ENCODE measurements around the gene EXOC4.
"Not testable (repeated sequence)": the region's sequence is repeated elsewhere in the genome, so short reads cannot be mapped to it uniquely, and the experiment has no call there.

The EXOC4 gene

GRCh38 chr7:133629701-133630100 is 376.8 kb downstream of the EXOC4 start:
- H3K27me3 ChIP-seq (ENCODE audit: control insufficient read depth in 5 of 5, insufficient read depth in 4 of 5, low read length in 5 of 5) = no peaks in the 10 kb centered on the region
- H3K4me3 ChIP-seq (ENCODE audit: low read depth in 1 of 5, low read length in 5 of 5) = no peak overlapping the region
- H3K9me3 ChIP-seq (ENCODE audit: control insufficient read depth in 5 of 5, low read length in 5 of 5) = no peaks in the 10 kb centered on the region
- no peaks in the 10 kb centered on the region for H3K4me1 ChIP-seq (ENCODE audit: control insufficient read depth in 5 of 5, insufficient read depth in 5 of 5, low read length in 5 of 5)
- H3K9ac ChIP-seq (ENCODE audit: low read length in 5 of 5) = no peak overlapping the region
- no peak overlapping the region for H3K27ac ChIP-seq (ENCODE audit: low read depth, low read length)
- H3K36me3 ChIP-seq (ENCODE audit: control insufficient read depth in 5 of 5, insufficient read depth in 5 of 5, low read length in 5 of 5) = peaks cover 0 to 12% (median 7%) of the 10 kb centered on the region in 5 donors

- H3K4me3 ChIP-seq (ENCODE audit: low read depth in 1 of 5, low read length in 5 of 5) = no peak overlapping the region
These were observed 380.2 kb downstream of the EXOC4 start for GRCh38 chr7:133633055-133633454.

DNA sequence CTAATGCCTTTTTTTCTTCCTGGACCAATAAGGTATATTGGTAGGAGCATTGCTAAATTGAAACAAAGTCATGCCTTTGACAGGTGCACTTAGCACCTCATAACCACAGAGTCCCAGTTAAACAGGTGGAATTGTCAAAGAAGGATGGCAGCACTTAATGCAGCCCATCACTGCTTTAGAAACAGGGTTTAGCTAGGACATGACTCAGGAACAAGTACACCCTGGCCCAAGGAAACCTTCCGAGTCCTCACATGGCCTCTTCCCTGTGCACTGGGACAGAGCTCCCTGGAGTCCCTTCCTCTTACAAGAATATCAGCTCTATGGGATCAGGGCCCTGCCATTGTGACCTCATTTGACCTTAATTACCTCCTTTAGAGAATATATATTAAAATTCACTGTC is 382.7 kb downstream of the EXOC4 start:
- H3K27ac ChIP-seq (ENCODE audit: low read depth, low read length) = no peak overlapping the region
- H3K9me3 ChIP-seq (ENCODE audit: control insufficient read depth in 5 of 5, low read length in 5 of 5) = no peaks in the 10 kb centered on the region
- peaks cover 0 to 5% (median 0%) of the 10 kb centered on the region in 5 donors for H3K36me3 ChIP-seq (ENCODE audit: control insufficient read depth in 5 of 5, insufficient read depth in 5 of 5, low read length in 5 of 5)
- no peaks in the 10 kb centered on the region for H3K4me1 ChIP-seq (ENCODE audit: control insufficient read depth in 5 of 5, insufficient read depth in 5 of 5, low read length in 5 of 5)
- H3K9ac ChIP-seq (ENCODE audit: low read length in 5 of 5) = no peak overlapping the region
- no peaks in the 10 kb centered on the region for H3K27me3 ChIP-seq (ENCODE audit: control insufficient read depth in 5 of 5, insufficient read depth in 4 of 5, low read length in 5 of 5)
- no peak overlapping the region for H3K4me3 ChIP-seq (ENCODE audit: low read depth in 1 of 5, low read length in 5 of 5)

More at GRCh38 chr7:133633055-133633454, 380.2 kb downstream of the EXOC4 start:
- Histone ChIP-seq H3K27ac (ENCODE audit: low read depth, low read length) (no peak overlapping the region), H3K9ac (ENCODE audit: low read length in 5 of 5) (no peak overlapping the region), H3K27me3 (ENCODE audit: control insufficient read depth in 5 of 5, insufficient read depth in 4 of 5, low read length in 5 of 5) (no peaks in the 10 kb centered on the region), H3K36me3 (ENCODE audit: control insufficient read depth in 5 of 5, insufficient read depth in 5 of 5, low read length in 5 of 5) (peaks cover 0 to 12% (median 7%) of the 10 kb centered on the region in 5 donors), H3K9me3 (ENCODE audit: control insufficient read depth in 5 of 5, low read length in 5 of 5) (no peaks in the 10 kb centered on the region), H3K4me1 (ENCODE audit: control insufficient read depth in 5 of 5, insufficient read depth in 5 of 5, low read length in 5 of 5) (no peaks in the 10 kb centered on the region)

DNA sequence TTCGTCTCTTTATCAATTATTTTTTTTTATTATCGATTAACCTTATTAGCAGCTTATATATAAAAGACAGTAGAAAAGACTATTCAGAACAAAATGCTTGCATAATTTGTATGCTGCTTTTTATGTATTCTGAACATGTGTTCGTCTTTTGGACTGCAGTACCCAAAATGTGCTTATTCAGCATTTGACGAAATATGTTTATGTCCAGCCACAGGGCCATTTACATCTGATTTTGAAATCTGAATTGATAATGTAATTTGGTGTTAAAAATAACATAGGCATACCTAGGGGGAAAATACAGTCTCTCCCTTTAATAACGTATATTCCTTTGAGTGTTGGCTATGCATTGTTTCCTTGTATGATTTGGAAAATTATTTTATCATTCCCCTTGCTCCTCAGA is 386.0 kb downstream of the EXOC4 start:
- no peak overlapping the region for H3K27ac ChIP-seq (ENCODE audit: low read depth, low read length)
- no peaks in the 10 kb centered on the region for H3K27me3 ChIP-seq (ENCODE audit: control insufficient read depth in 5 of 5, insufficient read depth in 4 of 5, low read length in 5 of 5)
- H3K36me3 ChIP-seq (ENCODE audit: control insufficient read depth in 5 of 5, insufficient read depth in 5 of 5, low read length in 5 of 5) = peaks cover 0 to 2% (median 0%) of the 10 kb centered on the region in 5 donors
- H3K9ac ChIP-seq (ENCODE audit: low read length in 5 of 5) = no peak overlapping the region
- no peaks in the 10 kb centered on the region for H3K4me1 ChIP-seq (ENCODE audit: control insufficient read depth in 5 of 5, insufficient read depth in 5 of 5, low read length in 5 of 5)
- H3K9me3 ChIP-seq (ENCODE audit: control insufficient read depth in 5 of 5, low read length in 5 of 5) = peaks cover 0 to 2% (median 0%) of the 10 kb centered on the region in 5 donors
- no peak overlapping the region for H3K4me3 ChIP-seq (ENCODE audit: low read depth in 1 of 5, low read length in 5 of 5)

- Histone ChIP-seq H3K27ac (ENCODE audit: low read depth, low read length) (no peak overlapping the region), H3K9me3 (ENCODE audit: control insufficient read depth in 5 of 5, low read length in 5 of 5) (peaks cover 0 to 10% (median 6%) of the 10 kb centered on the region in 5 donors), H3K4me3 (ENCODE audit: low read depth in 1 of 5, low read length in 5 of 5) (no peak overlapping the region), H3K27me3 (ENCODE audit: control insufficient read depth in 5 of 5, insufficient read depth in 4 of 5, low read length in 5 of 5) (no peaks in the 10 kb centered on the region), H3K4me1 (ENCODE audit: control insufficient read depth in 5 of 5, insufficient read depth in 5 of 5, low read length in 5 of 5) (peaks cover 0 to 7% (median 0%) of the 10 kb centered on the region in 5 donors), H3K36me3 (ENCODE audit: control insufficient read depth in 5 of 5, insufficient read depth in 5 of 5, low read length in 5 of 5) (peaks cover 0 to 2% (median 0%) of the 10 kb centered on the region in 5 donors), H3K9ac (ENCODE audit: low read length in 5 of 5) (no peak overlapping the region)
These were observed 388.6 kb downstream of the EXOC4 start for GRCh38 chr7:133641436-133641835.

DNA sequence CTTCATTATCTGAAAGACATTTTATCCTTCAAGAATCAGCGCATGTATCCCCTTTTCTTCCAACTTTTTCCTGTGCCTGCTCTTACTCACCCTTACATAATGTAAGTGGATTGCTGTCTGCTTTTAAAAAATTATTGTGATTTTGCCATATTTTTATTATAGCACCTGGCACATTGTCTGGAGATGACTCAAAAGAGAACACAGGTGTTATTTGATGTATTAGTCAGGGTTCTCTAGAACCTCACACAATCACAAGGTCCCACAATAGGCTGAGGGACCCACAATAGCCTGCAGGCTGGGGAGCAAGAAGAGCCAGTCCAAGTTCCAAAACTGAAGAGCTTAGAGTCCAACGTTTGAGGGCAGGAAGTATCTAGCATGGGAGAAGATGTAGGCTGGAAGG is 390.0 kb downstream of the EXOC4 start:
- no peak overlapping the region for H3K4me3 ChIP-seq (ENCODE audit: low read depth in 1 of 5, low read length in 5 of 5)
- H3K9me3 ChIP-seq (ENCODE audit: control insufficient read depth in 5 of 5, low read length in 5 of 5) = peaks cover 0 to 10% (median 6%) of the 10 kb centered on the region in 5 donors
- H3K4me1 ChIP-seq (ENCODE audit: control insufficient read depth in 5 of 5, insufficient read depth in 5 of 5, low read length in 5 of 5) = peaks cover 0 to 9% (median 0%) of the 10 kb centered on the region in 5 donors
- H3K27me3 ChIP-seq (ENCODE audit: control insufficient read depth in 5 of 5, insufficient read depth in 4 of 5, low read length in 5 of 5) = no peaks in the 10 kb centered on the region
- H3K27ac ChIP-seq (ENCODE audit: low read depth, low read length) = no peak overlapping the region
- peaks cover 0 to 2% (median 0%) of the 10 kb centered on the region in 5 donors for H3K36me3 ChIP-seq (ENCODE audit: control insufficient read depth in 5 of 5, insufficient read depth in 5 of 5, low read length in 5 of 5)
- no peak overlapping the region for H3K9ac ChIP-seq (ENCODE audit: low read length in 5 of 5)

- not testable (repeated sequence) for H3K36me3 ChIP-seq (ENCODE audit: control insufficient read depth in 5 of 5, insufficient read depth in 5 of 5, low read length in 5 of 5); H3K27me3 ChIP-seq (ENCODE audit: control insufficient read depth in 5 of 5, insufficient read depth in 4 of 5, low read length in 5 of 5); H3K9ac ChIP-seq (ENCODE audit: low read length in 5 of 5)
These were observed 390.8 kb downstream of the EXOC4 start for GRCh38 chr7:133643652-133644051.

DNA sequence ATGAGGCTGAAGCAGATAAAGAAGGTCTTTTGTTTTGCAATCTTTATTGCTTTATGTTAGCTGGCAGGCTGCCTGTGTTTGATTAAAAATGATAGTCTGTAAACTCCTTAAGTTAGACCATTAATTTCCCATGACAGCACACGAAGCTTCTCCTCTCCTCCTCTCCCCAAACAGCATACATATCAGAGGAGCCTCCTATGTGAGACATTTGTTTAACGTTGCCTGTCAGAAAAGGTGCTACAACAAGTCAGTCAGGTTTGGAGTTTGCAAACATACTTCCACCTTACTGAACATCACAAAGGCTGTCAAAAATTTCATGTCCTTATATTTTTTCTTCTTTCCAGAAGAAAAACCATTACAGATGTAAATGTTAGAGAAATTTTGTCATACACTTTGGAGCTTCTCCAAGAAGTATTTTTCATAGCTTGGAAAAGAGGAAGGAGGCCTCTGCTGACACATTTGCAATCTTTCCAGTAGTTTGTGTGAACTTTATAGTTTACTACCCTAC is 393.1 kb downstream of the EXOC4 start:
- Histone ChIP-seq H3K4me3 (ENCODE audit: low read depth in 1 of 5, low read length in 5 of 5) (no peak overlapping the region), H3K36me3 (ENCODE audit: control insufficient read depth in 5 of 5, insufficient read depth in 5 of 5, low read length in 5 of 5) (peaks cover 0 to 2% (median 0%) of the 10 kb centered on the region in 5 donors), H3K27me3 (ENCODE audit: control insufficient read depth in 5 of 5, insufficient read depth in 4 of 5, low read length in 5 of 5) (no peaks in the 10 kb centered on the region), H3K4me1 (ENCODE audit: control insufficient read depth in 5 of 5, insufficient read depth in 5 of 5, low read length in 5 of 5) (peaks cover 0 to 21% (median 0%) of the 10 kb centered on the region in 5 donors), H3K9ac (ENCODE audit: low read length in 5 of 5) (no peak overlapping the region), H3K9me3 (ENCODE audit: control insufficient read depth in 5 of 5, low read length in 5 of 5) (peaks cover 0 to 10% (median 6%) of the 10 kb centered on the region in 5 donors), H3K27ac (ENCODE audit: low read depth, low read length) (no peak overlapping the region)

More at GRCh38 chr7:133643652-133644051, 390.8 kb downstream of the EXOC4 start:
- H3K4me3 ChIP-seq (ENCODE audit: low read depth in 1 of 5, low read length in 5 of 5); H3K4me1 ChIP-seq (ENCODE audit: control insufficient read depth in 5 of 5, insufficient read depth in 5 of 5, low read length in 5 of 5); H3K27ac ChIP-seq (ENCODE audit: low read depth, low read length): not testable (repeated sequence)
- H3K9me3 ChIP-seq (ENCODE audit: control insufficient read depth in 5 of 5, low read length in 5 of 5) = peaks cover 0 to 10% (median 6%) of the 10 kb centered on the region in 5 donors

- Histone ChIP-seq H3K4me3 (ENCODE audit: low read depth in 1 of 5, low read length in 5 of 5) (no peak overlapping the region), H3K4me1 (ENCODE audit: control insufficient read depth in 5 of 5, insufficient read depth in 5 of 5, low read length in 5 of 5) (peaks cover 0 to 21% (median 0%) of the 10 kb centered on the region in 5 donors), H3K9me3 (ENCODE audit: control insufficient read depth in 5 of 5, low read length in 5 of 5) (peaks cover 0 to 10% (median 6%) of the 10 kb centered on the region in 5 donors), H3K9ac (ENCODE audit: low read length in 5 of 5) (no peak overlapping the region), H3K27ac (ENCODE audit: low read depth, low read length) (no peak overlapping the region), H3K36me3 (ENCODE audit: control insufficient read depth in 5 of 5, insufficient read depth in 5 of 5, low read length in 5 of 5) (peaks cover 0 to 2% (median 0%) of the 10 kb centered on the region in 5 donors), H3K27me3 (ENCODE audit: control insufficient read depth in 5 of 5, insufficient read depth in 4 of 5, low read length in 5 of 5) (no peaks in the 10 kb centered on the region)
These were observed 393.8 kb downstream of the EXOC4 start for GRCh38 chr7:133646472-133647315.

- Histone ChIP-seq H3K9ac (ENCODE audit: low read length in 5 of 5) (no peak overlapping the region), H3K27ac (ENCODE audit: low read depth, low read length) (no peak overlapping the region), H3K27me3 (ENCODE audit: control insufficient read depth in 5 of 5, insufficient read depth in 4 of 5, low read length in 5 of 5) (no peaks in the 10 kb centered on the region), H3K4me3 (ENCODE audit: low read depth in 1 of 5, low read length in 5 of 5) (no peak overlapping the region), H3K4me1 (ENCODE audit: control insufficient read depth in 5 of 5, insufficient read depth in 5 of 5, low read length in 5 of 5) (peaks cover 0 to 21% (median 0%) of the 10 kb centered on the region in 5 donors), H3K9me3 (ENCODE audit: control insufficient read depth in 5 of 5, low read length in 5 of 5) (peaks cover 0 to 2% (median under 1%) of the 10 kb centered on the region in 5 donors), H3K36me3 (ENCODE audit: control insufficient read depth in 5 of 5, insufficient read depth in 5 of 5, low read length in 5 of 5) (no peaks in the 10 kb centered on the region)
These were observed 396.7 kb downstream of the EXOC4 start for GRCh38 chr7:133649593-133649992.

Measured in subcutaneous abdominal adipose tissue (tissue), 5 donors.